ENCODE measurements around the gene SOWAHA. TPM values are rescaled to one million over a fixed set of nuclear protein-coding genes. Genes with fewer than 3 reads are reported as not detected.
A peak's percentile ranks its signal among the peaks of the same experiment; 100 is the strongest.

Gene SOWAHA
- total RNA-seq, 4 donors from 2014 or later = 13.2 to 128 (median 97.5) TPM

- no peaks in the 10 kb centered on the region for H3K27me3 ChIP-seq
- H3K4me1 ChIP-seq = peaks cover 0 to 23% (median 6%) of the 10 kb centered on the region in 4 donors
- H3K27ac ChIP-seq = no peak overlapping the region
- H3K4me3 ChIP-seq = peak overlapping the region in 2 of 4 donors; percentile 67 to 77
- DNase-seq = no peak
- no peak for TF ChIP-seq POLR2A (IDR thresholded peaks at IDR 0.05)
- no peak for TF ChIP-seq CTCF (IDR thresholded peaks at IDR 0.05)
- H3K9me3 ChIP-seq = no peaks in the 10 kb centered on the region
- H3K36me3 ChIP-seq = no peaks in the 10 kb centered on the region
Observed at GRCh38 chr5:132815454-132815853, 2.4 kb downstream of the SOWAHA start.

- Histone ChIP-seq H3K36me3 (no peaks in the 10 kb centered on the region), H3K4me1 (peaks cover 0 to 23% (median 6%) of the 10 kb centered on the region in 4 donors), H3K9me3 (no peaks in the 10 kb centered on the region), H3K27me3 (no peaks in the 10 kb centered on the region), H3K4me3 (peak overlapping the region in 1 of 4 donors; percentile 67), H3K27ac (peak overlapping the region in 1 of 4 donors; percentile 67)
- no peak for DNase-seq
- TF ChIP-seq POLR2A (IDR thresholded peaks at IDR 0.05) = no peak
- no peak for TF ChIP-seq CTCF (IDR thresholded peaks at IDR 0.05)
Observed at GRCh38 chr5:132816083-132816482, 3.0 kb downstream of the SOWAHA start.

GRCh38 chr5:132816554-132816953, 3.5 kb downstream of the SOWAHA start:
- TF ChIP-seq POLR2A (IDR thresholded peaks at IDR 0.05) (no peak), CTCF (IDR thresholded peaks at IDR 0.05) (no peak)
- peak overlapping the region in 1 of 4 donors; percentile 67 for H3K4me3 ChIP-seq
- peak overlapping the region in 2 of 4 donors; percentile 49 to 67 for H3K27ac ChIP-seq
- no peaks in the 10 kb centered on the region for H3K27me3 ChIP-seq
- no peaks in the 10 kb centered on the region for H3K36me3 ChIP-seq
- H3K4me1 ChIP-seq = peaks cover 0 to 23% (median 6%) of the 10 kb centered on the region in 4 donors
- DNase-seq = no peak
- H3K9me3 ChIP-seq = no peaks in the 10 kb centered on the region

- peak overlapping the region in 2 of 4 donors; percentile 49 to 67 for H3K27ac ChIP-seq
- no peaks in the 10 kb centered on the region for H3K36me3 ChIP-seq
- no peak for DNase-seq
- peak overlapping the region in 1 of 4 donors; percentile 67 for H3K4me3 ChIP-seq
- no peaks in the 10 kb centered on the region for H3K27me3 ChIP-seq
- no peaks in the 10 kb centered on the region for H3K9me3 ChIP-seq
- no peak for TF ChIP-seq CTCF (IDR thresholded peaks at IDR 0.05)
- no peak for TF ChIP-seq POLR2A (IDR thresholded peaks at IDR 0.05)
- peaks cover 0 to 22% (median 6%) of the 10 kb centered on the region in 4 donors for H3K4me1 ChIP-seq
Observed at GRCh38 chr5:132817011-132817410, 3.9 kb downstream of the SOWAHA start.

GRCh38 chr5:132819468-132819867, 6.4 kb downstream of the SOWAHA start:
- no peak for TF ChIP-seq POLR2A (IDR thresholded peaks at IDR 0.05)
- TF ChIP-seq CTCF (IDR thresholded peaks at IDR 0.05) = no peak
- no peaks in the 10 kb centered on the region for H3K27me3 ChIP-seq
- peaks cover 0 to 10% (median 0%) of the 10 kb centered on the region in 4 donors for H3K4me1 ChIP-seq
- H3K27ac ChIP-seq = peak overlapping the region in 3 of 4 donors; percentile 61 to 85 (median 82)
- DNase-seq = peak in 1 of 3 donors; percentile 62
- peak overlapping the region; percentile 4 to 42 (median 24) for H3K4me3 ChIP-seq
- no peaks in the 10 kb centered on the region for H3K9me3 ChIP-seq
- H3K36me3 ChIP-seq = peaks cover 0 to 11% (median 0%) of the 10 kb centered on the region in 3 donors
